HepG2 (cell line): ENCODE data around the gene PPP1R9B. TPM values are rescaled to one million over a fixed set of nuclear protein-coding genes. Genes with fewer than 3 reads are reported as not detected.

Source experiments
- CBX1 ChIP-seq: IDR thresholded peaks from one replicate; pipeline ENCODE4 v1.6.1; 2016; ENCODE audit warnings: antibody characterized with exemption, low read depth
- JUND ChIP-seq: sonication (generic); formaldehyde crosslinking; IDR thresholded peaks from 2 replicates; pipeline ENCODE4 v1.8.0; 2022; ENCODE audit warnings: mild to moderate bottlenecking, missing genetic modification reagents
- MED8 ChIP-seq: sonication (generic); formaldehyde crosslinking; IDR thresholded peaks from 2 replicates; pipeline ENCODE4 v1.8.1; 2023; ENCODE audit warnings: mild to moderate bottlenecking, missing genetic modification reagents; ENCODE audit not compliant: insufficient replicate concordance
- RFXANK ChIP-seq: IDR thresholded peaks from 2 replicates; pipeline ENCODE4 v1.6.1; 2016
- ZBTB7A ChIP-seq: sonication (generic); formaldehyde crosslinking; IDR thresholded peaks from 2 replicates; pipeline ENCODE4 v1.8.0; 2022; ENCODE audit warnings: mild to moderate bottlenecking, missing genetic modification reagents
- ZNF260 ChIP-seq: sonication (generic); formaldehyde crosslinking; IDR thresholded peaks from 2 replicates; pipeline ENCODE4 v1.4.0; 2020; ENCODE audit warnings: missing genetic modification reagents, low read depth, mild to moderate bottlenecking, borderline replicate concordance
- ZNF678 ChIP-seq: sonication (generic); formaldehyde crosslinking; IDR thresholded peaks from 2 replicates; pipeline ENCODE4 v1.4.0; 2020; ENCODE audit warnings: mild to moderate bottlenecking, missing genetic modification reagents
- polyA plus RNA-seq, 8 experiments: library from polyadenylated mRNA; depleted of rRNA in 3 of 8; stranded (reverse) in 7 of 8; unstranded in 1 of 8; fragments of >200 nt; fragmentation: Illumina TruSeq in 4 of 8; extraction: Trizol in 4 of 8; gene quantifications; 2 replicates each; pipeline versions ENCODE4 v1.2.1 to v1.2.3, GENCODE V29; 2011 to 2016; ENCODE audit warnings: low read depth in 4 of 8, missing spikeins in 1 of 8, mixed read lengths in 1 of 8; ENCODE audit not compliant: insufficient read depth in 1 of 8
- total RNA-seq, 5 experiments: library from RNA; depleted of rRNA; stranded (reverse); fragments of >200 nt; fragmentation: Illumina TruSeq; extraction: Trizol; gene quantifications; 2 replicates each; pipeline ENCODE4 v1.2.3, GENCODE V29; 2016; ENCODE audit warnings: low read depth in 1 of 5
- TF ChIP-seq, protein P1 (sequence below): sonication (generic); formaldehyde crosslinking; IDR thresholded peaks from 2 replicates; pipeline ENCODE4 v1.4.0; 2020; ENCODE audit warnings: mild to moderate bottlenecking, missing genetic modification reagents
- TF ChIP-seq, protein P2 (sequence below): sonication (generic); formaldehyde crosslinking; IDR thresholded peaks from 2 replicates; pipeline ENCODE4 v1.9.0; 2021; ENCODE audit warnings: missing genetic modification reagents, borderline replicate concordance
- TF ChIP-seq, protein P3 (sequence below), 2 experiments: sonication (generic) in 1 of 2; formaldehyde crosslinking in 1 of 2; IDR thresholded peaks; 2 replicates each; pipeline versions ENCODE4 v1.4.0 to v1.6.1; 2016 to 2020; ENCODE audit warnings: borderline replicate concordance in 1 of 2, low read depth in 1 of 2, mild to moderate bottlenecking in 1 of 2, missing genetic modification reagents in 1 of 2
- TF ChIP-seq, protein P4 (sequence below): sonication (generic); formaldehyde crosslinking; IDR thresholded peaks from 2 replicates; pipeline ENCODE4 v1.4.0; 2020; ENCODE audit warnings: missing genetic modification reagents
- TF ChIP-seq, protein P5 (sequence below): fragments of 450-650 bp; IDR thresholded peaks from 2 replicates; pipeline ENCODE4 v1.6.1; 2016
- TF ChIP-seq, protein P6 (sequence below): sonication (generic); formaldehyde crosslinking; IDR thresholded peaks from 2 replicates; pipeline ENCODE4 v1.4.0; 2020; ENCODE audit warnings: mild to moderate bottlenecking, missing genetic modification reagents

Gene PPP1R9B
- total and polyA plus RNA-seq, 2 of the 13 experiments (the other 11 are each of a cell fraction or from before 2014, with no cell fraction given) = 9.4 to 15.8 TPM

DNA sequence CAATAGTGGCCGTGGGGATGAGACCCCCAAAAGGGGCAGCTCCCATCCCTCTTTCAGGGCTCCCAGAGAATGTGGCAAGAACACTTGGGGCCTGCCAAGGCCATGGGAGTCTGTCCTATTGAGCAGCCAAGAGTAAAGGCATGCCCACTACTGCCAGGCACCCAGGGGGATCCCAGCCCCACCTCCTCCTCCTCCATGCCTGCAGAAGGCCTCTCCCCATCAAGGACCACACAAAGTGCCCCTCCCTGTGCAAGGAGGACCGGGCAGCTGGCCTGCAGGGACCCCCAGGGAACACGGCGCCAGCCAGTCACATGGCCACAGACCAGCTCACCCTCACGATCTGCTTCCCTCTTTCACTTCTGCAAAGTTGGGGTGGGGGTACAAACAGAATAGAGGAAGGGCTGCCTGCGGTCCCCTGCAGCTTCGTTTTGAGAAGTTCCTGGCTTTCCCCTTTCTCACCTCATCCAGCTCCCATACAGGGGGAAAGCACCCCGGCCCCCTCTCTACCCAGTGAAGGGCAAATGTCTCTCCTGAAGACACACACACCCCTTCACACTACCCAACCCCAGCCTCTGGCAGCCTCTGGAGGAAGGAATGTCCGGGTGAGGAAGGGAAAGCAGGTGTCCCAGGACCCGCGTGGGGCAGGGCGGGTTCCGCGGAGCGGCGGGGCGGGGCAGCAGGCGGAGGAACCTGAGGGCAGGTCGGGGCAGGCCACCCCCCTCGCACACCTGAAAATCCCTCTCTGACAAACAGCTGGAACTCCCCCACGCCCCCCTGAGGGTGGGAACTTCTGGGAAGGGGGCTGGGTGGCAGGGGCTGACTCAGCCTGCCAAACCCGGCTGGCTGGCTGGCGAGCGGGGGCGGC lies 2.0 kb downstream of the PPP1R9B start (continued):
- TF ChIP-seq, protein P1, sequence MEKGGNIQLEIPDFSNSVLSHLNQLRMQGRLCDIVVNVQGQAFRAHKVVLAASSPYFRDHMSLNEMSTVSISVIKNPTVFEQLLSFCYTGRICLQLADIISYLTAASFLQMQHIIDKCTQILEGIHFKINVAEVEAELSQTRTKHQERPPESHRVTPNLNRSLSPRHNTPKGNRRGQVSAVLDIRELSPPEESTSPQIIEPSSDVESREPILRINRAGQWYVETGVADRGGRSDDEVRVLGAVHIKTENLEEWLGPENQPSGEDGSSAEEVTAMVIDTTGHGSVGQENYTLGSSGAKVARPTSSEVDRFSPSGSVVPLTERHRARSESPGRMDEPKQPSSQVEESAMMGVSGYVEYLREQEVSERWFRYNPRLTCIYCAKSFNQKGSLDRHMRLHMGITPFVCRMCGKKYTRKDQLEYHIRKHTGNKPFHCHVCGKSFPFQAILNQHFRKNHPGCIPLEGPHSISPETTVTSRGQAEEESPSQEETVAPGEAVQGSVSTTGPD (CRISPR knock-in tag) = no peak
- TF ChIP-seq, protein P2, sequence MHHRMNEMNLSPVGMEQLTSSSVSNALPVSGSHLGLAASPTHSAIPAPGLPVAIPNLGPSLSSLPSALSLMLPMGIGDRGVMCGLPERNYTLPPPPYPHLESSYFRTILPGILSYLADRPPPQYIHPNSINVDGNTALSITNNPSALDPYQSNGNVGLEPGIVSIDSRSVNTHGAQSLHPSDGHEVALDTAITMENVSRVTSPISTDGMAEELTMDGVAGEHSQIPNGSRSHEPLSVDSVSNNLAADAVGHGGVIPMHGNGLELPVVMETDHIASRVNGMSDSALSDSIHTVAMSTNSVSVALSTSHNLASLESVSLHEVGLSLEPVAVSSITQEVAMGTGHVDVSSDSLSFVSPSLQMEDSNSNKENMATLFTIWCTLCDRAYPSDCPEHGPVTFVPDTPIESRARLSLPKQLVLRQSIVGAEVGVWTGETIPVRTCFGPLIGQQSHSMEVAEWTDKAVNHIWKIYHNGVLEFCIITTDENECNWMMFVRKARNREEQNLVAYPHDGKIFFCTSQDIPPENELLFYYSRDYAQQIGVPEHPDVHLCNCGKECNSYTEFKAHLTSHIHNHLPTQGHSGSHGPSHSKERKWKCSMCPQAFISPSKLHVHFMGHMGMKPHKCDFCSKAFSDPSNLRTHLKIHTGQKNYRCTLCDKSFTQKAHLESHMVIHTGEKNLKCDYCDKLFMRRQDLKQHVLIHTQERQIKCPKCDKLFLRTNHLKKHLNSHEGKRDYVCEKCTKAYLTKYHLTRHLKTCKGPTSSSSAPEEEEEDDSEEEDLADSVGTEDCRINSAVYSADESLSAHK = no peak
- TF ChIP-seq ZNF678 (CRISPR knock-in tag) (no peak), MED8 (CRISPR knock-in tag) (no peak), RFXANK (CRISPR knock-in tag) (no peak), CBX1 (no peak), JUND (no peak), ZBTB7A (CRISPR knock-in tag) (0 out of 2 replicates have a peak, but pooled peaks have one; percentile 43), ZNF260 (no peak)
- TF ChIP-seq, protein P3, sequence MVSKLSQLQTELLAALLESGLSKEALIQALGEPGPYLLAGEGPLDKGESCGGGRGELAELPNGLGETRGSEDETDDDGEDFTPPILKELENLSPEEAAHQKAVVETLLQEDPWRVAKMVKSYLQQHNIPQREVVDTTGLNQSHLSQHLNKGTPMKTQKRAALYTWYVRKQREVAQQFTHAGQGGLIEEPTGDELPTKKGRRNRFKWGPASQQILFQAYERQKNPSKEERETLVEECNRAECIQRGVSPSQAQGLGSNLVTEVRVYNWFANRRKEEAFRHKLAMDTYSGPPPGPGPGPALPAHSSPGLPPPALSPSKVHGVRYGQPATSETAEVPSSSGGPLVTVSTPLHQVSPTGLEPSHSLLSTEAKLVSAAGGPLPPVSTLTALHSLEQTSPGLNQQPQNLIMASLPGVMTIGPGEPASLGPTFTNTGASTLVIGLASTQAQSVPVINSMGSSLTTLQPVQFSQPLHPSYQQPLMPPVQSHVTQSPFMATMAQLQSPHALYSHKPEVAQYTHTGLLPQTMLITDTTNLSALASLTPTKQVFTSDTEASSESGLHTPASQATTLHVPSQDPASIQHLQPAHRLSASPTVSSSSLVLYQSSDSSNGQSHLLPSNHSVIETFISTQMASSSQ (IDR thresholded peaks at IDR 0.05; ENCODE audit: low read depth) = no peak
- TF ChIP-seq, protein P3 (CRISPR knock-in tag; IDR thresholded peaks at IDR 0.05; ENCODE audit: borderline replicate concordance) = no peak
- TF ChIP-seq, protein P4, sequence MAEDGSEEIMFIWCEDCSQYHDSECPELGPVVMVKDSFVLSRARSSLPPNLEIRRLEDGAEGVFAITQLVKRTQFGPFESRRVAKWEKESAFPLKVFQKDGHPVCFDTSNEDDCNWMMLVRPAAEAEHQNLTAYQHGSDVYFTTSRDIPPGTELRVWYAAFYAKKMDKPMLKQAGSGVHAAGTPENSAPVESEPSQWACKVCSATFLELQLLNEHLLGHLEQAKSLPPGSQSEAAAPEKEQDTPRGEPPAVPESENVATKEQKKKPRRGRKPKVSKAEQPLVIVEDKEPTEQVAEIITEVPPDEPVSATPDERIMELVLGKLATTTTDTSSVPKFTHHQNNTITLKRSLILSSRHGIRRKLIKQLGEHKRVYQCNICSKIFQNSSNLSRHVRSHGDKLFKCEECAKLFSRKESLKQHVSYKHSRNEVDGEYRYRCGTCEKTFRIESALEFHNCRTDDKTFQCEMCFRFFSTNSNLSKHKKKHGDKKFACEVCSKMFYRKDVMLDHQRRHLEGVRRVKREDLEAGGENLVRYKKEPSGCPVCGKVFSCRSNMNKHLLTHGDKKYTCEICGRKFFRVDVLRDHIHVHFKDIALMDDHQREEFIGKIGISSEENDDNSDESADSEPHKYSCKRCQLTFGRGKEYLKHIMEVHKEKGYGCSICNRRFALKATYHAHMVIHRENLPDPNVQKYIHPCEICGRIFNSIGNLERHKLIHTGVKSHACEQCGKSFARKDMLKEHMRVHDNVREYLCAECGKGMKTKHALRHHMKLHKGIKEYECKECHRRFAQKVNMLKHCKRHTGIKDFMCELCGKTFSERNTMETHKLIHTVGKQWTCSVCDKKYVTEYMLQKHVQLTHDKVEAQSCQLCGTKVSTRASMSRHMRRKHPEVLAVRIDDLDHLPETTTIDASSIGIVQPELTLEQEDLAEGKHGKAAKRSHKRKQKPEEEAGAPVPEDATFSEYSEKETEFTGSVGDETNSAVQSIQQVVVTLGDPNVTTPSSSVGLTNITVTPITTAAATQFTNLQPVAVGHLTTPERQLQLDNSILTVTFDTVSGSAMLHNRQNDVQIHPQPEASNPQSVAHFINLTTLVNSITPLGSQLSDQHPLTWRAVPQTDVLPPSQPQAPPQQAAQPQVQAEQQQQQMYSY (CRISPR knock-in tag) = no peak
- TF ChIP-seq, protein P5, sequence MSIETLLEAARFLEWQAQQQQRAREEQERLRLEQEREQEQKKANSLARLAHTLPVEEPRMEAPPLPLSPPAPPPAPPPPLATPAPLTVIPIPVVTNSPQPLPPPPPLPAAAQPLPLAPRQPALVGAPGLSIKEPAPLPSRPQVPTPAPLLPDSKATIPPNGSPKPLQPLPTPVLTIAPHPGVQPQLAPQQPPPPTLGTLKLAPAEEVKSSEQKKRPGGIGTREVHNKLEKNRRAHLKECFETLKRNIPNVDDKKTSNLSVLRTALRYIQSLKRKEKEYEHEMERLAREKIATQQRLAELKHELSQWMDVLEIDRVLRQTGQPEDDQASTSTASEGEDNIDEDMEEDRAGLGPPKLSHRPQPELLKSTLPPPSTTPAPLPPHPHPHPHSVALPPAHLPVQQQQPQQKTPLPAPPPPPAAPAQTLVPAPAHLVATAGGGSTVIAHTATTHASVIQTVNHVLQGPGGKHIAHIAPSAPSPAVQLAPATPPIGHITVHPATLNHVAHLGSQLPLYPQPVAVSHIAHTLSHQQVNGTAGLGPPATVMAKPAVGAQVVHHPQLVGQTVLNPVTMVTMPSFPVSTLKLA = no peak
- TF ChIP-seq, protein P6, sequence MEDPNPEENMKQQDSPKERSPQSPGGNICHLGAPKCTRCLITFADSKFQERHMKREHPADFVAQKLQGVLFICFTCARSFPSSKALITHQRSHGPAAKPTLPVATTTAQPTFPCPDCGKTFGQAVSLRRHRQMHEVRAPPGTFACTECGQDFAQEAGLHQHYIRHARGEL (CRISPR knock-in tag) = no peak
